Superior temporal gyrus (tissue), 1 donor: ENCODE results near the gene ATP6V0A1.

Experiments used
- DNase-seq: peaks from one replicate; pipeline ENCODE4 v3.0.0-alpha.2; 2016; ENCODE audit errors: extremely low spot score

ATP6V0A1 gene

DNA sequence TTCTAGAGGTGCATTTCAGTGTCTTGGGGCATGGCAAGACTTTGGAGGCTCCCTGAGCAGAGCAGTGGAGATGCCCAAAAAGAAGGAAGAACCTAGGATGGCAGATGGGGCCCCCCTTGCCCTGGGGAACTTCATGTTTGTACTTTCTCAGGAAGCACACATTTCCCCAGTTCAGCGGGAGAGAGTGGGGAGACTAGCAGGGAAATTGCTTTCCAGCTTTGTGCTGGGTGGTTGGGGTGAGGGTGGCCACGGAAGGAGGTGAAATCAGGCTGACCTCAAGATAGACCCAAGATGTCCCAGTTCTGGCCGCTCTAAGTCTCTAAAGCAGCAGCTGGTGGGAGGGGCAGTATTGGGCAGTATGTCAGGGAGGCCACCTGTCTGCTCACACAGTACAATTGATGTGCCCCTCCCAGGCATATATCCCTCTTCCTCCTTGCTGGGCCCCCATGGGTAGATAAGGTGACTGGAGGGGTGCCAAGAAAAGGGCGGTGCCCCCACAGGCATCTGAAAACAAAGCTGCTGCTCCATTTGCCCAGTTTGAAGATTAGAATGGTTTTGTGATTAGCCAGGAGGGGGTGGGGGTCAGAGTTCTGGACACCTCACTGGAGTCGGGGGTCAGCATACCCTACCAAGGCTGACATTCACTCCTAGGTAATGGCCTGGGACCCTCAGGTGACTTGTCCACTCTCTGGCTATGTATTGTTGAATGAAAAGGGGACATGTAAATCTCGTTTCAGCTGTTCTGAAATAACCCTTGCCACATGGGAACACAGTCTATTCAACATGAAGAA lies 60.3 kb downstream of the ATP6V0A1 start:
- no peak for DNase-seq

DNA sequence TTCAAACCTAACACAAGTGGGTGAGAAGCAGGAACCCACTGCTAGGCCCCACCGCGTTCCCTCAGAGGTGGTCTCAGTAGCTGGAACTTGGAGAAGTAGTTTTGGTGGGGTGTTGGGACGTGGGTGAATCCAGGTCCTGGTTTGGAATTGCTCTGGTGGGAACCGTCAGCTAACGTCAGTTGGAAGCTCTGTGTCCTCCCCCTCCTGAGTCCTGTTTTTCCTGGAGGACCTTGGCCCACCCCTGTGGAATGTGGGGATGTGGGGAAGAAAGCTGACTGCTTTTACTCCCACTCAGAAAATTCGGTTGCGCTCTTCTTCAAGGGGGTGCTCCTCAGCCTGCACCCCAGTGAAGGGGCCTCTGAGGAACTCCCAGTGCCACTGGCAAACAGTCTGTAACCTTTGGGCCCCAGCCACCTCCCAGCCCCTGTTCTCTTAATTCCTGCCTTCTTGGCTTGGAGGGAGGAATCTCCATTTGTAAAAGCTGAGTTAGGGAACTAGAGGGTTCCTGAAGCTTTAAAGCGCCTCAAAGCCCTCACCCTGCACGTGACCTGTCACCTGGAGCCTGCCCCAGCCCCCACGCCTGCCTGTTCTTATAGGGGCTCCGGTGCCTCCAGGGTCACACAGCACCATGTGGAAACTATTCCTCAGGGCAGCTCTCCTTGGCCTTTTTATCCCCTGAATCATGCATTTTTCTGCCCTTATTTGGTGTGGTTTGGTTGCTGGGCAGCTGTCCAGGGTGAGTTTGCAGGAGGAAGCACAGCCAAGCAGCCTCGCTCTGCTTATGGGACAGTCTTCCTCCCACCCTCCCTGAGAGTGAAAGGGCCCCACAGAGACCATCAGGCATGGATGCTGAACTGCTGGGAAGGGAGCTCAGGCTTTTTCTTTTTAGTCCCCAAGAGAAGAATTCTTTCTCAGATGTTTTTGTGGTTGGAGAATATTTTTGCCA lies 61.1 kb downstream of the ATP6V0A1 start:
- peak; percentile 72 for DNase-seq

DNA sequence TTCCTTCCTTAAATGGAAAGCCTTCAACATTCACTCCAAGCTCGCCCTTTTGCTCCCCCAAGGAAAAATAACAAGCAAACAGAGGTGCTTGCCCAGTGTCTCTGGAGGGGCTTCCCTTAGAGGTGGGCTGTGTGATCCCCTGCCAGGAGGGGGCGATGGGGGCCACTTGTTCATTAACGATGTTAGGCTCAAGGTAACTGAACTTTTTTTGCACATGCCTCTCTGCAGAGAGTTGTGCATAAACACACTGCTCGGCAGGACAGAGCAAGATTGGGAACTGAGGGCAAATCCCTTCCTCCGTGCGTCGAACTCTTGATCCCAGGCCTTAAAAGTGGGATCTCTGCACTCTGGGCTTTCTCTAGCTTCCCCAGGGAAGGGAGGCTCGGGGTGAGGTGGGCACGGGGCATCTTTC lies 61.9 kb downstream of the ATP6V0A1 start:
- no peak for DNase-seq

DNA sequence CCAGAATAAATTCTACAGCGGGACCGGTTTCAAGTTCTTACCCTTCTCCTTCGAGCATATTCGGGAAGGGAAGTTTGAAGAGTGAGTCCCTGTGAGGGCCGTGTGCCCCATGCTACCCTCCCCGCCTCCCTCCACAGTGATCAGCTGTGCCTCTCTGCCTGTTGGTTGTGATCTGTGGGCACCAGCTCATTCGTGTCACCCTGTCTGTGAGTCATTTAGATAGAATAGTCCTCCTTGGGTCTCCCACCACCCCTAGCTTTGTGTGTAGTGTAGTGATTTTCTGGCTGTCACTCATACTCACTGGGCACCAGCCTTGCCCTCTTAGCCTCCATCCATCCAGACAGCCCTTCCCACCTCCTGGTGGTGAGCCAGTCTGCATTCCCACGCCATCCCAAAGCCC lies 62.4 kb downstream of the ATP6V0A1 start:
- DNase-seq: no peak

DNA sequence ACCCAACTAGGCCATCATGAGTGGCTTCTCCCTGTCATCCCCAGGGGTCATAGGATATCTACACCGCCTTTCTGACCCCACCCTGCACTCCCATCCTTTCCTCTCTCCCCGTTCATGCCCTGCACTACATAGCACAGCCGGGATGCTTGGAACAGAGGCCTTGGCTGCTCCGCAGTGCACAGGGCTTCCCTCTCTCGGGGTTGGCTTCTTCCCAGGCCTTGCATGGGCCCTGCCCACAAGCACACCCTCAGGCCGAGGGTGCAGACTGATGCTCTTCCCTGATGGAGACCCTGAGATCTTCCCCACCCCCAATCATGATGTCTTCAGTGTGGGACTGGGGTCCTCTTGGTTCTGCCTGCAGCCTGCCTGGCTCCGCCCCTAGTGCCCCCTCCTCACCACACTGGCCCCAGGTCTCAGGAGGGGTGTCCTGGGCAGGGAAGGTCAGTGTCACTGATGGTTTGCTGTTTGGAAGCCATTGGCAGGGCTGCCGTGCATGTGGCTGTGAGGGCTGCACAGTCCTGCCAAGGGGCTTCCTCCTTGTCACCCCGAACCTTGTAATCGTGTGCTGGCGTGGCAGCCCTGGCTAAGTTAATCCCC lies 63.1 kb downstream of the ATP6V0A1 start:
- no peak for DNase-seq

DNA sequence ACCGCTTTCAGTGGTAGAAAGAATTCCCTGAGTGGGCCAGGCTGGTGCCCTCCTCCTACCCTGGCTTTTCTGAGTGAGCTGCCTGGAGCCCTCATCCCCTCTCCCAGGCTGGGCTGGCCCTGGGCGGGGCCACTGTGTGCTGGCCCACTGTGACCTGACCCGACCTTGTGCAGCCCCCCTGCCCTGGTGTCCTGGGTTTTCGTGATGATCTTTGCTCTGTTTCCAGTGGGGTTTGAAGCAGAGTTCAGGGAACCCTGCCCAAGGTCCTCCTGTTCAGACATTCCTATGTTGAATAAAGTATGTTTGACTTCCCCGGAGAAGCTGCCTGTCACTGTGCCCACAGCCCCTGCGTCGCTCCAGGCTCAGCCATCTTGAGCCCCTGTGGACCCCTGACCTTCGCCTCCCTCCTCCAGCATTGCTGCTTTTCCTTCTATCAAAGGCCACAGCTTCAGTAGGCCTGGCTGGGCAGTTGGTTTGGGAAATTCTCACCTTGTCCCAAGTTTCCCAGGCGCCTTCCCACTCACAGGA lies 63.6 kb downstream of the ATP6V0A1 start:
- no peak for DNase-seq

DNA sequence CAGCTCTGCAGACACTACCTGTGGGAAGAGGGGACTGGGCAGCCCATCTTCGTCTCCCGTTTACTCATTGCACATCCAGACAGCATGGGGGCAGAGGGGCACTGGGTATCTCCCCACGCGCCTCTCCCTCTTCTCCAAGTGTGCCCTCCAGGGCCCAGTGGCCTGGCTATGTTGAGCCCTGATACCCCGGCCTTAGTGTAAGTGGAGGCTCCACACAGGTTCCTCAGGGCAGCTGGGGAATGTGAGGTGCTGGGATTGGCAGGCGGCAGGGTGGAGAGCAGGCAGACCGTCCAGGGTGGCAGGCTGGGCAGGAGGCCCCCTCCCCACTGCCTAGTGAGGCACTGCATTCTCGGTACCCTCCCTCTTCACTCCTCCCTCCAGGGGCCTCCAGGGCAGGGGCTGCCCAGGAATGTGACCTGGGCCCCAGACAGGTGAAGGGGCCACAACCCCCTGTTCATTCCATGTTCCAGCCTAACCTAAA lies 64.2 kb downstream of the ATP6V0A1 start:
- no peak for DNase-seq

DNA sequence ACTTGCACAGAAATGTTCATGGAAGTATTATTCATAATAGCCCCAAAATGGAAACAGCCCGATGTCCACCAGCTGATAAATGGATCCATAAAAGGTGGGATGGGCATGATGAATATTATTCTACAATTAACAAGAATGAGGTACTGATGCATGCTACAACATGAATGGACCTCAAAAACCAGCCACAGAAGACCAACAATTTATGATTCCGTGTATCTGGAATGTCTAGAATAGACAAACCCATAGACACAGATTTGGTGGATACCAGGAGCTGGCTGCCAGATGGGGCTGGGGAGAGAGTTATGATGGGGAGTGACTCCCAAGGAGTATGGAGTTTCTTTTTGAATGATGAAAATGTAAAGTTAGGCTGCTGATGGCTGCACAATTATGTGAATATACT lies 66.5 kb downstream of the ATP6V0A1 start:
- DNase-seq: no peak

DNA sequence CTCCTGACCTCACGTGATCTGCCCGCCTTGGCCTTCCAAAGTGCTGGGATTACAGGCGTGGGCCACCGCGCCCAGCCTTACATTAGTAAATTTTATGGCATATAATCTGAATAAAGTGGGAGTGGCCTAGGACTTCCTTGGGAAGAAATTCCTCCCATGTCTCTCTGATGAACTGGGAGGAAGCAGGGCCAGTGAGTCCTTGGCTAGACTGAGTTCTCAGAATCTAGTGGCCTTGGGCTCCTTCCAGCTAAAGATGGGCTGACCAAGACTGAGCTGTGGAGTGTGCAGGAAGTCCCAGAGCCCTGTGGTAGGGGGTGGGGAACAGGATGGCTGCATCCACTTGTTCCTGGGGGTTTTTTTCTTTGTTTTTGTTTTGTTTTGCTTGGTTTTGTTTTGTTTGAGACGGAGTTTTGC lies 67.4 kb downstream of the ATP6V0A1 start:
- DNase-seq: no peak

DNA sequence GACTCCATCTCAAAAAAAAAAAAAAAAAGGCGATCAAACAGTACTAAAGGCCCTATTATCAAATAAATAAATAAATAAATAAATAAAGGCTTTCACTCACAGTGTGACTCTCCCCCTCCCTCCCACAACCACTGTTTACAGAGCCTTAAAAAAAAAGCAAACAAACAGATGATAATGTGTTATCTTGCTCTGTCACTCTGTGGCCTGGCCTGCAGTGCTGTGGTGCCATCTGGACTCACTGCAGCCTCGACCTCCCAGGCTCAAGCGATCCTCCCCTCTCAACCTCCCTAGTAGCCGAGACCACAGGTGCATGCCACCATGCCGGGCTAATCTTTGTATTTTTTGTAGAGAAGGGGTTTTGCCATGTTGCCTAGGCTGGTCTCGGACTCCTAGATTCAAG lies 69.3 kb downstream of the ATP6V0A1 start:
- DNase-seq: no peak

DNA sequence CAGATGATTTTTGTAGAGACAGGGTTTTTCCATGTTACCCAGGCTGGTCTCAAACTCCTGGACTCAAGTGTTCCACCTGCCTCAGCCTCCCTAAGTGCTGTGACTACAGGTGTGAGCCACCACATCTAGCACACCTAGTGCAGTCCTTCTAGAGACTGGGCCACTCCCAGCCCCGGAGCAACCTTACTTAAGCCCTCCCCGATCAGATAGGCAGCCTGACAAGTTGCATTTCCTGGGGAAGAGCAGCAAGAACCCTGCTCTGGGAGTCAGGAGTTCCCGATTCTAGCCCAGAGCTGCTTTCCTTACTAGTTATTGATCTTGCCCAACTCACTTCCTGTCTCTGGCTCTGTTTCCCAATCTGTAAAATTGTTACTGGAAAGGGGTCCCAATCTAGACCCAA lies 70.4 kb downstream of the ATP6V0A1 start:
- no peak for DNase-seq

DNA sequence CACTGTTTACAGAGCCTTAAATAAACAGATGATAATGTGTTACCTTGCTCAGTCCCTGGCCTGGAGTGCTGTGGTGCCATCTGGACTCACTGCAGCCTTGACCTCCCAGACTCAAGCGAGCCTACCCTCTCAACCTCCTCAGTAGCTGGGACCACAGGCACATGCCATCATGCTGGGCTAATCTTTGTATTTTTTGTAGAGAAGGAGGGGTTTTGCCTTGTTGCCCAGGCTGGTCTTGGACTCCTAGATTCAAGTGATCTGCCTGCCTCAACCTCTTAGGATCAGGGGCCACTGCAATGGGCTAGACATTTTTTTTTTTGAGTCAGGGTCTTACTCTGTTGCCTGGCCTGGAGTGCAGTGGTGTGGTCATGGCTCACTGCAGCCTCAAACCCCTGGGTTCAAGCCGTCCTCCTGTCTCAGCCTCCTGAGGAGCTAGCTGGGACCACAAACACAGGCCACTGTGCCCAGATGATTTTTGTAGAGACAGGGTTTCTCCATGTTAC lies 72.3 kb downstream of the ATP6V0A1 start:
- DNase-seq: no peak

DNA sequence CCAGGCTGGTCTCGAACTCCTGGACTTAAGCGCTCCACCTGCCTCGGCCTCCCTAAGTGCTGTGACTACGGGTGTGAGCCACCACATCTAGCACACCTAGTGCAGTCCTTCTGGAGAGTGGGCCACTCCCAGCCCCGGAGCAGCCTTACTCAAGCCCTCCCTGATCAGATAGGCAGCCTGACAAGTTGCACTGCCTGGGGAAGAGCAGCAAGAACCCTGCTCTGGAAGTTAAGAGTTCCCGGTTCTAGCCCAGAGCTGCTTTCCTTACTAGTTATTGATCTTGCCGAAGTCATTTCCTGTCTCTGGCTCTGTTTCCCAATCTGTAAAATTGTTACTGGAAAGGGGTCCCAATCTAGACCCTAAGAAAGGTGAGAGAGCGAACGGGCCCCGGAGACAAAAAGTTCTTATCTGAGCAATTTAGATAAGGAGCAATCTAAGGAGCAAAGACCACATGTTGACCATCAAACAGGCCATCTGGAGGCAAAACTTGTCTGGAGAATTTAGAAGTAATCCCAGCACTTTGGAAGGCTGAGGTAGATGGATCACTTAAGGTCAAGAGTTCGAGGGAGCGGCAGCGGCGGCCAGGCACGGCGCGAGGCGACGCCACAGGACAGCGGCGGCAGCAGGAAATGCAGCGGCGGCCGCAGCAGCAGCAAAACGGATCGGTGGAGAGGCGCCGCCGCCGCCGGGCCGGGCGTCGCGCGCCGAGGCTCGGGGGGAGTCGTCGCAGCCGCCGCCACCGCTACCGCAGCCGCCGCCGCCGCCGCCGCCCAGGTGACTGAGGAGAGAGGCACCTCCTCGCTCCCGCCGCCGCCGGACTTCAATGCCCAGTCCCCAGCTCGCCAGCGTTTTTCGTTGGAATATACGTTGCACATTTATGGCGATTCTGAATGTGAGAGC lies 73.0 kb downstream of the ATP6V0A1 start:
- DNase-seq: peak; percentile 67

DNA sequence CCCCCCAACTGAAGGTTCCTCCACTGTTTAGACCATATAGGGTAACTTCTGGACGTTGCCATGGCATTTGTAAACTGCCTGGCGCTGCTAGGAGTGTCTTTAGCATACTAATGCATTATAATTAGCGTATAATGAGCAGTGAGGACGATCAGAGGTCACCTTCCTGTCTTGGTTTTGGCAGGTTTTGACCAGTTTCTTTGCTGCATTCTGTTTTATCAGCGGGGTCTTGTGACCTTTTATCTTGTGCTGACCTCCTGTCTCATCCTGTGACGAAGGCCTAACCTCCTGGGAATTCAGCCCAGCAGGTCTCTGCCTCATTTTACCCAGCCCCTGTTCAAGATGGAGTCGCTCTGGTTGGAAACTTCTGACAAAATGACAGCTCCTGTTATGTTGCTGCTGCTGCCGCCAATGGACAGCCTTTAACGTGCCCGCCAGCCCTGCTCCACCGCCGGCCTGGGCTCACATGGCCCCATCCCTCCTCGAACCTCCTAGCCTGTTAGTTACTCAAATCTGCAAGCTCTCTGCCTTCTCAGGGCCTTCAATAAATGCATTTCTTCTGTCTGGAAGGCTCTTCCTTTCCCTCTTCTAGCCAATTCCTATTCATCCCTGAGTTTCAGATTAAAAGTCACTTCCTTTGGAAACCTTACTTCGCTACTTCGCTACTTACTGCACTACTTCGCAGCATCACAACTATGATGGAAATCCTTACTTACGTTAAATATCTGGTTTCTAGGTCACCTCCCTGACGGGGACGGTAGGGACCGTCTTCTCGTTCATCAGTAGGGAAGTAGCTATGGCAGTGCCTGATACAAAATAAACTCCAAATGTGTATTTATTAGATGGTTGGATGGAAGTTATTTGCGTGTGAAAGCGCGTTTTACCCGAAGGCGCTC lies 76.7 kb downstream of the ATP6V0A1 start:
- no peak for DNase-seq

DNA sequence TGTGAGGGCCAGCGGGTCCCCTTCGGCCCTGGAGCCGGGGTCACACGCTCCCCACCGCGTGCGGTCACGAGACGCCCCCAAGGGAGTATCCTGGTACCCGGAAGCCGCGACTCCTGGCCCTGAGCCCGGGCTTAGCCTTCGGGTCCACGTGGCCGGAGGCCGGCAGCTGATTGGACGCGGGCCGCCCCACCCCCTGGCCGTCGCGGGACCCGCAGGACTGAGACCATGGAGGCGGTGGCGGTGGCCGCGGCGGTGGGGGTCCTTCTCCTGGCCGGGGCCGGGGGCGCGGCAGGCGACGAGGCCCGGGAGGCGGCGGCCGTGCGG lies 77.3 kb downstream of the ATP6V0A1 start, which contains the start of gene NAGLU:
Gene NAGLU, plus strand, starts transcription at position 194 of the 324 bp plus-strand sequence. Its CDS starts 32 bp downstream, at position 226.
- peak; percentile 94 for DNase-seq

DNA sequence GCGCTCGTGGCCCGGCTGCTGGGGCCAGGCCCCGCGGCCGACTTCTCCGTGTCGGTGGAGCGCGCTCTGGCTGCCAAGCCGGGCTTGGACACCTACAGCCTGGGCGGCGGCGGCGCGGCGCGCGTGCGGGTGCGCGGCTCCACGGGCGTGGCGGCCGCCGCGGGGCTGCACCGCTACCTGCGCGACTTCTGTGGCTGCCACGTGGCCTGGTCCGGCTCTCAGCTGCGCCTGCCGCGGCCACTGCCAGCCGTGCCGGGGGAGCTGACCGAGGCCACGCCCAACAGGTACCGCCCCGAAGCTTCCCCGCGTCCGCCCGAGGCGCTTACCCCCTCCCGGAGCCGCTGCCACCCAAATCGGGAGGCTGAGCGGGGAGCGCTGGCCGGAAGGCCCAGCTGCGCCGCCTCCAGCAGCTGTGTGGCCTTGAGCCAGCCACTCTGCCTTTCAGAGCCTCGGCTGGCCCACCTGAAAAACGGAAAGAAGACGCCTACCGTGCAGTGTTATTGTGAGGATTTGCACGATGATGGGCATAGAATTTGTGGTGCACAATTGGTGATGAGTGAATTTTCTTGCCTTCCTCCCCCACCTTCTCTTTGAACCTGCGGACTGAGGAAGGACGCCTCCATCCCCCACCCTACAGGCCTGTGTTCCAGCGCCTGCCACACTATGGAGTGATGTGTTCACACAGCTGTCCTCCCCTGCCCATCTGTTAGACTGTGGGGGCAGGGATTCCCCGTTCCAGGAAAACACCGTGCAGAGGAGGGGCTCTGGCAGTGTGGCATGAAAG lies 77.9 kb downstream of the ATP6V0A1 start:
- peak; percentile 79 for DNase-seq

DNA sequence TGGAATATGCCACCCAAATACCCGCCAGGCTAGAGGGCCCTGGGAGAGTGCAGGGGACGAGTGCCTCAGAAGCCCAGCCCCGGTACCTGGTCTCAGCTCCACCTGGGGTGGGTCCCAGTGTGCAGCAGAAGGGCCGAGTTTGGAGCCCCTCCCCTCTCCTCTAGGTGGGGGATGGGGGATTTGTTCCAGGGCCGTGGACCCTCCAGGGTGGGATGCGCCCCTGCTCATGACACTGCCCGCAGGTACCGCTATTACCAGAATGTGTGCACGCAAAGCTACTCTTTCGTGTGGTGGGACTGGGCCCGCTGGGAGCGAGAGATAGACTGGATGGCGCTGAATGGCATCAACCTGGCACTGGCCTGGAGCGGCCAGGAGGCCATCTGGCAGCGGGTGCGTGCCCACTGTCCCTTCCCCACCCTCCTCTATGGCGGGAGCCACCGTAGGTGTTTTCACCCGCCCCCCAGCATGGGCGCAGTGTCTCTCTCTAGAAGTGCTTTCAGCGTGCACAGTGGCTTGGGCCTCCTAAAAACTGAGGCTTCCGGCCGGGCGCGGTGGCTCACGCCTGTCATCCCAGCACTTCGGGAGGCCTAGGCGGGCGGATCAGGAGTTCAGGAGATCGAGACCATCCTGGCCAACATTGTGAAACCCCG lies 78.6 kb downstream of the ATP6V0A1 start:
- no peak for DNase-seq

DNA sequence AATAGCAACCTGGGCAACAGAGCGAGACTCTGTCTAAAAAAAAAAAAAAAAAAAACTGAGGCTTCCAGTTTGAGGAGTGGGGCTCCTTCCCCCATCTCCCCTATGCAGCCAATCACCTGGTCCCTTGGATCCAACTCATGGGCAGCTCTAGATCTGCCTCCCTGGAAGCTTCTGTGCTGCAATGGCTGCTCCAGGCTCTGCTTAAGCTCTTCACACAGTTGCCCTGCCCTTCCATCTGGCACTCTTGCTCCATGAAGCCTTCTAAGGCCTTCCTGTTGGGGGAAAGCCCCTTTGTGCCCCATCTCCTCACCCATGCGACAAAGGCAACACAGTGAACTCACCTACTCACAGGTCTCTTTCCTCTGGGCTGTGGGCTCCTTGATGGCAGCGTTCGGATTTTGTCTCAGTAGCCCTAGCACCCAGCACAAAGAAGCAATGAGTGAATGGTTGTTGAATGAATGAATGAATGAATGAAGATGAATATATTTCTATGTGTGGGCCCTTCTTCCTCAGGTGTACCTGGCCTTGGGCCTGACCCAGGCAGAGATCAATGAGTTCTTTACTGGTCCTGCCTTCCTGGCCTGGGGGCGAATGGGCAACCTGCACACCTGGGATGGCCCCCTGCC lies 79.3 kb downstream of the ATP6V0A1 start:
- no peak for DNase-seq
